GM23338 (cell line): ENCODE measurements around the gene MRGPRG. TPM values are rescaled to one million over a fixed set of nuclear protein-coding genes. Genes with fewer than 3 reads are reported as not detected.

Source experiments
- ATAC-seq: fragments of 200-7000 bp; cut with Tn5 transposase; 3 replicates; pipeline ENCODE4 v1.9.1; 2020
- DNase-seq: peaks from one replicate; pipeline ENCODE4 v3.0.0-alpha.2; 2015; ENCODE audit warnings: low spot score
- H2AFZ ChIP-seq: fragments of 200-600 bp; sonication (generic); 2 replicates; pipeline ENCODE4 v1.8.0; 2016; ENCODE audit warnings: antibody characterized with exemption, mild to moderate bottlenecking, moderate library complexity
- H3F3A ChIP-seq: fragments of 200-600 bp; sonication (generic); replicated peaks from 2 replicates; pipeline ENCODE4 v1.8.0; 2017; ENCODE audit warnings: antibody characterized with exemption, mixed run types, low read depth
- H3K27ac ChIP-seq: fragments of 200-600 bp; sonication (generic); 2 replicates; pipeline ENCODE4 v1.6.1; 2016; ENCODE audit warnings: low read depth
- H3K27me3 ChIP-seq: fragments of 200-600 bp; sonication (generic); 2 replicates; pipeline ENCODE4 v1.8.0; 2016; ENCODE audit warnings: mild to moderate bottlenecking, mixed run types, moderate library complexity; ENCODE audit not compliant: insufficient read depth
- H3K36me3 ChIP-seq: fragments of 200-600 bp; sonication (generic); 2 replicates; pipeline ENCODE4 v1.8.0; 2016; ENCODE audit warnings: mild to moderate bottlenecking; ENCODE audit not compliant: insufficient read depth
- H3K4me1 ChIP-seq: fragments of 200-600 bp; sonication (generic); 2 replicates; pipeline ENCODE4 v1.8.0; 2016; ENCODE audit warnings: mild to moderate bottlenecking, moderate library complexity; ENCODE audit not compliant: insufficient read depth
- H3K4me2 ChIP-seq: fragments of 200-600 bp; sonication (generic); 2 replicates; pipeline ENCODE4 v1.7.1; 2017; ENCODE audit warnings: mixed run types
- H3K4me3 ChIP-seq: fragments of 200-600 bp; sonication (generic); 2 replicates; pipeline ENCODE4 v1.6.1; 2016; ENCODE audit warnings: mixed run types
- H3K79me2 ChIP-seq: fragments of 200-600 bp; sonication (generic); replicated peaks from 2 replicates; pipeline ENCODE4 v1.8.0; 2017; ENCODE audit warnings: mild to moderate bottlenecking; ENCODE audit not compliant: insufficient read depth
- H3K9me2 ChIP-seq: fragments of 200-600 bp; sonication (generic); 2 replicates; pipeline ENCODE4 v1.8.0; 2017; ENCODE audit not compliant: insufficient read depth
- H4K20me1 ChIP-seq: fragments of 200-600 bp; sonication (generic); replicated peaks from 2 replicates; pipeline ENCODE4 v1.8.0; 2017; ENCODE audit warnings: mild to moderate bottlenecking; ENCODE audit not compliant: insufficient read depth
- H3K27ac Mint-ChIP-seq: 2 replicates; pipeline ENCODE4 v1.8.0; 2020; ENCODE audit warnings: inconsistent platforms, mild to moderate bottlenecking, moderate library complexity, mixed read lengths
- H3K27me3 Mint-ChIP-seq: 3 replicates; pipeline ENCODE4 v1.8.0; 2022; ENCODE audit warnings: low read depth, mild to moderate bottlenecking, moderate library complexity, mixed read lengths, inconsistent platforms; ENCODE audit not compliant: insufficient read depth, poor library complexity
- H3K36me3 Mint-ChIP-seq: 3 replicates; pipeline ENCODE4 v1.8.0; 2021; ENCODE audit warnings: low read depth, mild to moderate bottlenecking, inconsistent platforms, moderate library complexity, mixed read lengths
- H3K4me1 Mint-ChIP-seq: 3 replicates; pipeline ENCODE4 v1.8.0; 2020; ENCODE audit warnings: mild to moderate bottlenecking, inconsistent platforms, mixed read lengths
- H3K4me3 Mint-ChIP-seq: 3 replicates; pipeline ENCODE4 v1.8.0; 2021; ENCODE audit warnings: moderate library complexity, mild to moderate bottlenecking, inconsistent platforms, mixed read lengths
- H3K9me3 Mint-ChIP-seq: 3 replicates; pipeline ENCODE4 v1.8.0; 2020; ENCODE audit warnings: moderate library complexity, mild to moderate bottlenecking, inconsistent platforms, mixed read lengths
- ETS1 ChIP-seq: IDR thresholded peaks from 2 replicates; pipeline ENCODE4 v1.6.1; 2016; ENCODE audit warnings: antibody characterized with exemption
- POLR2AphosphoS5 ChIP-seq: IDR thresholded peaks from 2 replicates; pipeline ENCODE4 v1.6.1; 2016; ENCODE audit warnings: antibody characterized with exemption, low read depth
- ZNF462 ChIP-seq: fragments of 250-450 bp; sonication (Bioruptor Pico); IDR thresholded peaks from 2 replicates; pipeline ENCODE4 v1.5.0; 2020; ENCODE audit warnings: mild to moderate bottlenecking, moderate library complexity
- polyA plus RNA-seq: library from polyadenylated mRNA; unstranded; fragments of >200 nt; fragmentation: Nextera tagmentation; extraction: Ambion mirVana; gene quantifications from 2 replicates; pipeline ENCODE4 v1.2.1, GENCODE V29; 2016
- total RNA-seq: library from RNA; depleted of rRNA; stranded (reverse); fragments of >200 nt; shearing (Covaris generic); gene quantifications from 2 replicates; pipeline ENCODE4 v1.2.3, GENCODE V29; 2014
- TF ChIP-seq, protein P1 (sequence below): IDR thresholded peaks from one replicate; pipeline ENCODE4 v1.6.1; 2018; ENCODE audit warnings: antibody characterized with exemption; ENCODE audit not compliant: unreplicated experiment

The MRGPRG gene
- total and polyA plus RNA-seq, 2 experiments from 2014 or later, result not detected

DNA sequence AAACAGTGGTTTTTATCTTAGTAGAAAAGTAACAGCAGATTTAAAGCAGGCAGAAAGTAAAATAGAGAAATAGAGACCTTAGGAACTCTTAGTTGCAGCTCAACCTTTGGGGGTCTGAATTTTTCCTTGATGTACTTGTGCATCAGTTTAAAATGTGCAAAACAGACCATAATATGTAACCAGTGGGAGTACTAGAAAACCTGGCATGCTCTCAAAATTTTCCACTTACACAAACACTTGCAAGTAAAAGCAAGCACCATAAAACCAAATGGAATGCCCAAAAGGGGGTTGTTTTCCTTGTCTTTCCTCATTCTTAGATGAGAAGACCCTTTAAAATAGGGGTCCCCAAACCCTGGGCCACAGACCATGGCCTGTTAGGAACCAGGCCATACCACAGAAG is 26.5 kb upstream of the MRGPRG start (continued):
- no peak for TF ChIP-seq ZNF462 (CRISPR knock-in tag)
- no peak for TF ChIP-seq ETS1
- TF ChIP-seq POLR2AphosphoS5, result no peak

- Mint-ChIP-seq H3K36me3 (peaks cover 15% of the 10 kb centered on the region), H3K27me3 (no peaks in the 10 kb centered on the region), H3K9me3 (peaks cover 44% of the 10 kb centered on the region), H3K4me3 (no peak overlapping the region), H3K27ac (no peak overlapping the region), H3K4me1 (peaks cover 13% of the 10 kb centered on the region; the same call in 2 of the 3 replicates)
- H3K79me2 ChIP-seq, result no peaks in the 10 kb centered on the region
- H3K27me3 ChIP-seq, result no peaks in the 10 kb centered on the region
- 0 out of 2 replicates have a peak, but pooled peaks cover 13% of the 10 kb centered on the region for H3K9me2 ChIP-seq
- H3K4me2 ChIP-seq, result no peak overlapping the region
- H4K20me1 ChIP-seq, result no peaks in the 10 kb centered on the region
- DNase-seq (no peak), ATAC-seq (no peak)
- H3K36me3 ChIP-seq, result peaks cover 4% of the 10 kb centered on the region; the same call in 1 of the 2 replicates
- no peak overlapping the region for H2AFZ ChIP-seq
- no peak overlapping the region for H3K27ac ChIP-seq
- no peak overlapping the region for H3K4me3 ChIP-seq
- H3K4me1 ChIP-seq, result peaks cover 13% of the 10 kb centered on the region; the same call in 1 of the 2 replicates
- H3F3A ChIP-seq, result no peaks in the 10 kb centered on the region
- TF ChIP-seq, protein P1, sequence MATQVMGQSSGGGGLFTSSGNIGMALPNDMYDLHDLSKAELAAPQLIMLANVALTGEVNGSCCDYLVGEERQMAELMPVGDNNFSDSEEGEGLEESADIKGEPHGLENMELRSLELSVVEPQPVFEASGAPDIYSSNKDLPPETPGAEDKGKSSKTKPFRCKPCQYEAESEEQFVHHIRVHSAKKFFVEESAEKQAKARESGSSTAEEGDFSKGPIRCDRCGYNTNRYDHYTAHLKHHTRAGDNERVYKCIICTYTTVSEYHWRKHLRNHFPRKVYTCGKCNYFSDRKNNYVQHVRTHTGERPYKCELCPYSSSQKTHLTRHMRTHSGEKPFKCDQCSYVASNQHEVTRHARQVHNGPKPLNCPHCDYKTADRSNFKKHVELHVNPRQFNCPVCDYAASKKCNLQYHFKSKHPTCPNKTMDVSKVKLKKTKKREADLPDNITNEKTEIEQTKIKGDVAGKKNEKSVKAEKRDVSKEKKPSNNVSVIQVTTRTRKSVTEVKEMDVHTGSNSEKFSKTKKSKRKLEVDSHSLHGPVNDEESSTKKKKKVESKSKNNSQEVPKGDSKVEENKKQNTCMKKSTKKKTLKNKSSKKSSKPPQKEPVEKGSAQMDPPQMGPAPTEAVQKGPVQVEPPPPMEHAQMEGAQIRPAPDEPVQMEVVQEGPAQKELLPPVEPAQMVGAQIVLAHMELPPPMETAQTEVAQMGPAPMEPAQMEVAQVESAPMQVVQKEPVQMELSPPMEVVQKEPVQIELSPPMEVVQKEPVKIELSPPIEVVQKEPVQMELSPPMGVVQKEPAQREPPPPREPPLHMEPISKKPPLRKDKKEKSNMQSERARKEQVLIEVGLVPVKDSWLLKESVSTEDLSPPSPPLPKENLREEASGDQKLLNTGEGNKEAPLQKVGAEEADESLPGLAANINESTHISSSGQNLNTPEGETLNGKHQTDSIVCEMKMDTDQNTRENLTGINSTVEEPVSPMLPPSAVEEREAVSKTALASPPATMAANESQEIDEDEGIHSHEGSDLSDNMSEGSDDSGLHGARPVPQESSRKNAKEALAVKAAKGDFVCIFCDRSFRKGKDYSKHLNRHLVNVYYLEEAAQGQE, result no peak
Observed at GRCh38 chr11:3243880-3244279, 25.3 kb upstream of the MRGPRG start.
